ENCODE measurements around the gene C19orf73. TPM values are rescaled to one million over a fixed set of nuclear protein-coding genes. Genes with fewer than 3 reads are reported as not detected.

The C19orf73 gene
- total and polyA plus RNA-seq, 9 of the 15 experiments (the other 6 are each of a cell fraction or from before 2014, with no cell fraction given), result 0.08 to 7.4 (median 1.4) TPM

DNA sequence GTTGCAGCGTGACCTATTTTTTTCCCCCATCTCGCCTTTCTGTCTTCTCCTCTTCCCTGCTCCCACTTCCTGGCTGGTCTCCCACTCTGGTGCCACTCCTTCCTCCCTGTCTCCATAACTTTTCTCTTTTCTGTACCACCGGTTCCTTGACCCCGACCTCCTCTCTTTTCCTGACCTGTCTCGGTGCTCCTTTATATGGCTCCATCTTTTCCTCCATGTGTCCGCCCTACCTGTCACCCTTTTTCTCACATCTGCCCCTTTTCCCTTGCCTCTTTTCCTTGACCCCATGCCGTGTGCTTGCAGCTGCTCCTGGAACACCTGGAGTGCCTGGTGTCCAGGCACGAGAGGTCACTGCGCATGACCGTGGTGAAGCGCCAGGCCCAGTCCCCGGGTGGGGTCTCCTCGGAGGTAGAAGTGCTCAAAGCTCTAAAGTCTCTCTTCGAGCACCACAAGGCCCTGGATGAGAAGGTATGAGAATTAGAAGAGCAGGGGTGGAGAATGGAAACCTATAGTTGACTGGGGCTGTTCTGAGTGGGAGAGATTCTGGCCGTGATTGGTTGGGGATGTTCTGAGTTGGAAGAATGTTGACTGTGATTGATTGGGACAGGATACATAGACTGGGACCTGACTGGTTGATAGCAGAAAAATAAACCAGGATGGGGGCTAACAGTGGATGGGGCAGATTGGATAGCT is 9.7 kb upstream of the C19orf73 start (continued):
- TF ChIP-seq, protein P1, sequence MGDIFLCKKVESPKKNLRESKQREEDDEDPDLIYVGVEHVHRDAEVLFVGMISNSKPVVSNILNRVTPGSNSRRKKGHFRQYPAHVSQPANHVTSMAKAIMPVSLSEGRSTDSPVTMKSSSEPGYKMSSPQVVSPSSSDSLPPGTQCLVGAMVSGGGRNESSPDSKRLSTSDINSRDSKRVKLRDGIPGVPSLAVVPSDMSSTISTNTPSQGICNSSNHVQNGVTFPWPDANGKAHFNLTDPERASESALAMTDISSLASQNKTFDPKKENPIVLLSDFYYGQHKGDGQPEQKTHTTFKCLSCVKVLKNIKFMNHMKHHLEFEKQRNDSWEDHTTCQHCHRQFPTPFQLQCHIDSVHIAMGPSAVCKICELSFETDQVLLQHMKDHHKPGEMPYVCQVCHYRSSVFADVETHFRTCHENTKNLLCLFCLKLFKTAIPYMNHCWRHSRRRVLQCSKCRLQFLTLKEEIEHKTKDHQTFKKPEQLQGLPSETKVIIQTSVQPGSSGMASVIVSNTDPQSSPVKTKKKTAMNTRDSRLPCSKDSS (IDR thresholded peaks at IDR 0.05; ENCODE audit: low read depth, partially characterized antibody), result peak; percentile 53
- TF ChIP-seq PREB (CRISPR knock-in tag; IDR thresholded peaks at IDR 0.05) (no peak), MAFF (IDR thresholded peaks at IDR 0.05; ENCODE audit: low read length) (no peak), SIN3A (IDR thresholded peaks at IDR 0.05; ENCODE audit: borderline replicate concordance in 2 of 2, control insufficient read depth in 1 of 2, low read depth in 2 of 2, low read length in 2 of 2) (peak; percentile 9 to 46; a peak in 1 of 4 replicates), KLF16 (IDR thresholded peaks at IDR 0.05) (no peak), ZNF780A (CRISPR knock-in tag; IDR thresholded peaks at IDR 0.05) (no peak), GATA2 (CRISPR knock-in tag; IDR thresholded peaks at IDR 0.05) (no peak), AFF1 (IDR thresholded peaks at IDR 0.05; ENCODE audit: low read depth in 1 of 2, partially characterized antibody in 2 of 2) (peak in 1 of 2 experiments; percentile 1), BHLHE40 (IDR thresholded peaks at IDR 0.05; ENCODE audit: low read length) (no peak; the same call in 1 of the 2 replicates)
- TF ChIP-seq, protein P2, sequence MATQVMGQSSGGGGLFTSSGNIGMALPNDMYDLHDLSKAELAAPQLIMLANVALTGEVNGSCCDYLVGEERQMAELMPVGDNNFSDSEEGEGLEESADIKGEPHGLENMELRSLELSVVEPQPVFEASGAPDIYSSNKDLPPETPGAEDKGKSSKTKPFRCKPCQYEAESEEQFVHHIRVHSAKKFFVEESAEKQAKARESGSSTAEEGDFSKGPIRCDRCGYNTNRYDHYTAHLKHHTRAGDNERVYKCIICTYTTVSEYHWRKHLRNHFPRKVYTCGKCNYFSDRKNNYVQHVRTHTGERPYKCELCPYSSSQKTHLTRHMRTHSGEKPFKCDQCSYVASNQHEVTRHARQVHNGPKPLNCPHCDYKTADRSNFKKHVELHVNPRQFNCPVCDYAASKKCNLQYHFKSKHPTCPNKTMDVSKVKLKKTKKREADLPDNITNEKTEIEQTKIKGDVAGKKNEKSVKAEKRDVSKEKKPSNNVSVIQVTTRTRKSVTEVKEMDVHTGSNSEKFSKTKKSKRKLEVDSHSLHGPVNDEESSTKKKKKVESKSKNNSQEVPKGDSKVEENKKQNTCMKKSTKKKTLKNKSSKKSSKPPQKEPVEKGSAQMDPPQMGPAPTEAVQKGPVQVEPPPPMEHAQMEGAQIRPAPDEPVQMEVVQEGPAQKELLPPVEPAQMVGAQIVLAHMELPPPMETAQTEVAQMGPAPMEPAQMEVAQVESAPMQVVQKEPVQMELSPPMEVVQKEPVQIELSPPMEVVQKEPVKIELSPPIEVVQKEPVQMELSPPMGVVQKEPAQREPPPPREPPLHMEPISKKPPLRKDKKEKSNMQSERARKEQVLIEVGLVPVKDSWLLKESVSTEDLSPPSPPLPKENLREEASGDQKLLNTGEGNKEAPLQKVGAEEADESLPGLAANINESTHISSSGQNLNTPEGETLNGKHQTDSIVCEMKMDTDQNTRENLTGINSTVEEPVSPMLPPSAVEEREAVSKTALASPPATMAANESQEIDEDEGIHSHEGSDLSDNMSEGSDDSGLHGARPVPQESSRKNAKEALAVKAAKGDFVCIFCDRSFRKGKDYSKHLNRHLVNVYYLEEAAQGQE (IDR thresholded peaks at IDR 0.05; ENCODE audit: borderline replicate concordance), result no peak
- TF ChIP-seq, protein P2 (CRISPR knock-in tag; IDR thresholded peaks at IDR 0.05; ENCODE audit: low read depth), result no peak

Data from K562 (cell line).